GM21423 (cell line): ENCODE measurements around the gene GLS2.
"Not testable (repeated sequence)": the region's sequence is repeated elsewhere in the genome, so short reads cannot be mapped to it uniquely, and the experiment has no call there.

ENCODE experiments used
- ATAC-seq: cut with Tn5 transposase; IDR thresholded peaks from one replicate; pipeline ENCODE4 v1.9.1; 2021; ENCODE audit warnings: mild to moderate bottlenecking, moderate library complexity; ENCODE audit not compliant: unreplicated experiment

The GLS2 gene

DNA sequence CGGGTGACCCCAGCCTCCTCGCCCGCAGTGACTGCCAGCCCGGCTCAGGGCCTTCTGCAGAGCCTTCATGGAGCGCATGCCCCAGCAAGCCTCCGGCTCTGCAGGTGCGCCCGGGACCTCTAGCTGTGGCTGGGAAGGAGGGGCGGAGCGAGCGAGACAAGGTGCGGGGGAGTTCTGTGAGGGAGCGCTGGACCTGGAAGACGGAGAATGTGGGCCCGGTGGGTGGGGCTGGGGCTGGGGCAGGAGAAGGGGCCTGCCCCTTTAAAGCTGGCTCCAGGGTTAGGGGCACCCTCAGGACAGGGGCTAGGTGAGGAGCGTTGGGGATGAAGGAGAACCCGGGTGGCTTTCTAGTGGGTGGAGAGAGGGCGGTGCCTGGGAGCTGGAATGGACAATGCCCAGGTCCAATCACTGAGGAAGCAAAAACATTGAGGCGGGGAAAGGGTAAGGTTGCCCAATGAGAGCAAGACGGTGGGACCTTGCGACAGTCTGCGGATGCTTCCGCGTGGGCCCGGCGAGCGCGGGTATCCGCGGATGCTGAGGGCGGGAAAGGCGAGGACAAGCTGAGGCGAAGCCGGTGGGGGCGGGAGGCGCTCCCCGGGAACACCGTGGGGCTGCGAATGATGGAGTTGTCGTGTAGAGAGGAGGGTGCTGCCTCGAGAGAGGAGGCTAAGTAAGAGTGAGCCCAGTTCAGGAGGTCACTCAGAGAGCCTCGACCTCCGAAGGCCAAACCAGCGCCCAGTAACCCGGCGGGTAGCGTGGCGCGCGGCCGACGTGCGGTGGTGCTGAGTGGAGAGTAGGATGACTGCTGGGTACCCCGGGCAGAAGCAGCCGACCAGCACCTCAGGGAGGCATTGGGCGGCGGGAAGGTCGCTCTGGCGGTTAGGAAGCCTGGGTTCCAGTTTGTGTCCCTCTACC, at the start of gene GLS2:
Gene GLS2, minus strand, starts transcription at position 121 of the 915 bp plus-strand sequence. Its CDS starts 43 bp downstream, at position 78.
- peak; percentile 88 for ATAC-seq

GRCh38 chr12:56537546-56537945, 49.6 kb upstream of the GLS2 start:
- ATAC-seq, result no peak

DNA sequence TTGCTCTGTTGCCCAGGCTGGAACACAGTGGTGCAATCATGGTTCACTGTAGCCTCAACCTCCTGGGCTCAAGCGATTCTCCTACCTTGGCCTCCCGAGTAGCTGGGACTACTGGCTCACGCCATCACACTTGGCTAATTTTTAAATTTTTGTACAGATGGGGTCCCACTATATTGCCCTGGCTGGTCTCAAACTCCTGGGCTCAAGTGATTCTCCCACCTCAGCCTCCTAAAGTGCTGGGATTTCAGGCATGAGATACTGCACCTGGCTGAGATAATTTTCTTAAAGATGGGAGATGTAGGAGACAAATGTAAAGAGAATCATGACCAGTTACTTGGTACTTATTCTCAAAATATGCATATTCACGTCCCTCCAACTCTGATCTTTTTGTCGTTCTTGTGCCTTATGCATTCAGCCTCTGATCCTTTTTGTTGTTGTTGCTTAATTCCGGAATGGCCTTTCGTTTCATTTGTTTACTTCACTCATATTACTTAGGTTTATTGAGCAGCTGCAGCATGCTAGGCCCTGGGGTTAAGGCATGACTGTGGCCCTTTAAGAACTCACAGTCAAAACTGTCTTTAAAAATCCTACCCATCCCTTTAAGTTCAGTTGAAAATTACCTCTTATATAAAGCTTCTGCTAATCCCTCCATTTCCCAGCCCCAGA, 42.6 kb upstream of the GLS2 start:
- no peak for ATAC-seq

- no peak for ATAC-seq
Observed at GRCh38 chr12:56529656-56530055, 41.7 kb upstream of the GLS2 start.

GRCh38 chr12:56528846-56529245, 40.9 kb upstream of the GLS2 start:
- ATAC-seq, result no peak

GRCh38 chr12:56522411-56523193, 34.6 kb upstream of the GLS2 start:
- no peak for ATAC-seq

DNA sequence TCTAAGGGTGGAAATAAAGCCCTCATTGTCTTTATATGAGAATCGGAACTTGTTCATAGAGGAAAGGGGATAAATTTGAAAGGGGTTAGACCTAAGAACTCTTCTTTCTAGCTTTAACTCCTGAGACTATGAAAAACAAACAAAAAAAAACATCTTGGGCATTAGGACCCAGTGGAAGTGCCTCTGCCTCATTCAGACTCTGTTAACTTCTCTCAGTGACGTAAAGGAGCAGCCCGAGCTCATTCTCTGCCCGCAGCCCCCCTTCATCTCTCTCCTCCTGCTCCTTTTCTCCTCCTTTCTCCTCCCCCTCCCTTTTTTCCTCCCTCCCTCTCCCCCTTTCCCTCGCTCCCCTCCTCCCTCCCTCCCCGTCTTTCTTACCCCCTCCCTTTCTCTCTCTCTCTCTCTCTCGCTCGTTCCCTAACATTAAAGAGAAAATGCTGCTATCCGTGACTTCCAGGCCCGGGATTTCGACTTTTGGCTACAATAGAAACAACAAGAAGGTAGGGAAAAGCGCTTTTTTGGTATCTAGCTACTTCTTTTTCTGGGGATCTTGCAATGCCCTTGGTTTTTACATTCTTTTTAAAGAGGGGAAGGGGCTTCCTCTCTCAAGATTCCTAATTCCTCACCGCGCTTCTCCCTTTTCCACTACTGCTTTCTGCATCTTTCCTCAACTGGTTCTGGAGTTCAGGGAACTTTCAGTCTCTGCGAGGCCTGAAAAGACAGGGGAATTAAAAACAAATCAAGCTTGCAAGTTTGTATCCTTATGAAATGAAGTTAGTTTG, 33.8 kb upstream of the GLS2 start, which contains the start of gene RBMS2:
Gene RBMS2, plus strand, starts transcription at position 231 of the 782 bp plus-strand sequence. Its CDS starts 204 bp downstream, at position 435.
- ATAC-seq, result peak; percentile 73

- ATAC-seq, result no peak
Observed at GRCh38 chr12:56521209-56521589, 33.2 kb upstream of the GLS2 start.

DNA sequence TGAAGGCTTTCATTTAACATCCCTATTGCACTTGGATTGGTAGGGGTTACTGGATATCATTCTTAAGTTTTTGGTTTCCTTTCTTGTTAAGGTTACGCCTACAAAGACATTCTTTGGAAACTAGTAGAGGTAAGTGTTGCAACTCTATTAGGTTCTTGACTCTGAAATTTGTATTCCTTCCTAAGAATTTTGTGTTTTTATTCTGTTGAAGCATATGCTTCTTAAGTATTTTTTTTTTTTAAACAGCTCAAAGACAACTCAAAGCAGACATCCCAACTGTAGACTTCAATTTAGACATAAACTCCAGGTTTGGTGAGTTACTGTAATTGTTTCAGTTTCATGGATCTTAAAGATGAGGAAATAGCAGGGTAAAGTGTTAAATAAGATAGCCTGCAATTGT, 32.5 kb upstream of the GLS2 start:
- ATAC-seq, result no peak

DNA sequence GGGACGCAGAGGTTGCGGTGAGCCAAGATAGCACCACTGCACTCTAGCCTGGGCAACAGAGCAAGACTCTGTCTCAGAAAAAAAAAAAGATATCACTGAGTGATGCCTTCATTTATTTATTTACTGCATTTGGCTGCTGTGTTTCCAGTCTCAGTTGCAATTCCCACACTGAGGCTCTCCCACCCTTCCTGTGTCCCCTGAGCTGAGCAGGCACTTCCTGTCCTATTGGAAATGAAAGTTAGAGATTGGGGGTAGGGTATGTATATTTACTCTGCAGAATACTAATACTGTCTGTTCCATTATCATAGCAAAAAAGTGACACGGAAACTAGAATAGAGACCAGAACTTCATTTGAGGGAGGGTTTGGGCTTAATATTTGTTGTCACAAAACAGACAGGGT, 32.1 kb upstream of the GLS2 start:
- ATAC-seq, result no peak

- no peak for ATAC-seq
Observed at GRCh38 chr12:56518570-56518969, 30.6 kb upstream of the GLS2 start.

GRCh38 chr12:56517854-56518253, 29.9 kb upstream of the GLS2 start:
- ATAC-seq, result no peak

DNA sequence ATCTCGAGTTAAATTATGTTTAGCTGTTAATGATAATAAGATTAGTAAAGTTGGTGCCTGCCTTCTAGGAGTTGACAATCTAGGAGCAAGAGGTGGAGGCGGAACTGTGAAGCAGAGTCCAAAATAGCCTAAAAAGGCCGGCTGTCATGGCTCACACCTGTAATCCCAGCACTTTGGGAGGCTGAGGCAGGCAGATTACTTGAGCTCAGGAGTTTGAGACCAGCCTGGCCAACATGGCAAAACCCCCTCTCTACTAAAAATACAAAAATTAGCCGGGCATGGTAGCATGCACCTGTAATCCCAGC, 26.0 kb upstream of the GLS2 start:
- not testable (repeated sequence) for ATAC-seq

DNA sequence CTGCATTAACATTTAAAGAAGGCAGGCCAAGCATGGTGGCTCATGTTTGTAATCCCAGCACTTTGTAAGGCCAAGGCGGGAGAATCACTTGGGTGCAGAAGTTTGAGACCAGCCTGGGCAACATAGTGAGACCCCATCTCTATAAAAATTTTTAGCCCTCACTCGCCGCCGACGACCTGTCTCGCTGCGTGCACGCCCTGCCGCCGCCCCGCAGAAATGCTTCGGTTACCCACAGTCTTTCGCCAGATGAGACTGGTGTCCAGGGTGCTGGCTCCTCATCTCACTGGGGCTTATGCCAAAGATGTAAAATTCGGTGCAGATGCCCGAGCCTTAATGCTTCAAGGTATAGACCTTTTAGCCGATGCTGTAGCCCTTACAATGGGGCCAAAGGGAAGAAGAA, 22.8 kb upstream of the GLS2 start:
- ATAC-seq, result no peak

GRCh38 chr12:56499879-56500278, 11.9 kb upstream of the GLS2 start:
- ATAC-seq, result not testable (repeated sequence)

- not testable (repeated sequence) for ATAC-seq
Observed at GRCh38 chr12:56499452-56499851, 11.5 kb upstream of the GLS2 start.

GRCh38 chr12:56498126-56498902, 10.4 kb upstream of the GLS2 start:
- not testable (repeated sequence) for ATAC-seq

DNA sequence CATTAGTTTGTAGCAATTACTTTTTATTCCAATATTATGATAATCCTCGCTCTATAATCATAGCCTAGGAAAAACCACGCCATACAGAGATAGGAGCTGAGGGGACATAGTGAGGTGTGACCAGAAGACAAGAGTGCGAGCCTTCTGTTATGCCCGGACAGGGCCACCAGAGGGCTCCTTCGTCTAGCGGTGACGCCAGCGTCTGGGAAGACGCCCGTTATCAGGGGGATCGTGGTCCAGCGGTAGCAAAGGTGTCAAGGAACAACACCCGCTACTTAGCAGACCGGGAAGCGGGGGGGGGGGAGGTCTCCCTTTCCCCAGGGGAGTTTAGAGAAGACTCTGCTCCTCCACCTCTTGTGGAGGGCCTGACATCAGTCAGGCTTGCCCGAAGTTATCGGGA, 8.7 kb upstream of the GLS2 start:
- not testable (repeated sequence) for ATAC-seq

- not testable (repeated sequence) for ATAC-seq
Observed at GRCh38 chr12:56494481-56494880, 6.5 kb upstream of the GLS2 start.

- ATAC-seq, result not testable (repeated sequence)
Observed at GRCh38 chr12:56494106-56494415, 6.1 kb upstream of the GLS2 start.
